ENCODE results near the gene GATB.

The GATB gene

DNA sequence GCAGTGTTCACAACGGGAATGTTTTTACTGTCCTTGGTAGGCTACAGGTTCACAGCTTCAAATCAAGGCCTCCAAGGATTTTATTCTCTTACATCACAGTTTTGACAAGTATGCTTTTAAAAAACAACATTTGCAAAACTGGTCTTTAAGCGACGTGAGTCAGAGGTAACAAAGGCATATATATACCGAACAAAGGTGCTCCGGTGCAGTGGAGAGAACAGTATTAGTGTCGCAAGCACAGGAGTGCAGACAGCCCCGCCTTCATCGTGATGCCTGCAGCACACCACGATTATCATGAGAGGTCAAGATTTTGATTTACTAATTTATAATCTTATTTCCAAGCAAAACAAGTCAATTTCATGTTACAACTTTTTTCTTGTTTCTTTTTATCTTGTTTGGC, 90.8 kb downstream of the GATB start:
- H3K4me3 ChIP-seq (ENCODE audit: control insufficient read depth, low read depth, low read length), result no peak overlapping the region
- TF ChIP-seq, protein P1, sequence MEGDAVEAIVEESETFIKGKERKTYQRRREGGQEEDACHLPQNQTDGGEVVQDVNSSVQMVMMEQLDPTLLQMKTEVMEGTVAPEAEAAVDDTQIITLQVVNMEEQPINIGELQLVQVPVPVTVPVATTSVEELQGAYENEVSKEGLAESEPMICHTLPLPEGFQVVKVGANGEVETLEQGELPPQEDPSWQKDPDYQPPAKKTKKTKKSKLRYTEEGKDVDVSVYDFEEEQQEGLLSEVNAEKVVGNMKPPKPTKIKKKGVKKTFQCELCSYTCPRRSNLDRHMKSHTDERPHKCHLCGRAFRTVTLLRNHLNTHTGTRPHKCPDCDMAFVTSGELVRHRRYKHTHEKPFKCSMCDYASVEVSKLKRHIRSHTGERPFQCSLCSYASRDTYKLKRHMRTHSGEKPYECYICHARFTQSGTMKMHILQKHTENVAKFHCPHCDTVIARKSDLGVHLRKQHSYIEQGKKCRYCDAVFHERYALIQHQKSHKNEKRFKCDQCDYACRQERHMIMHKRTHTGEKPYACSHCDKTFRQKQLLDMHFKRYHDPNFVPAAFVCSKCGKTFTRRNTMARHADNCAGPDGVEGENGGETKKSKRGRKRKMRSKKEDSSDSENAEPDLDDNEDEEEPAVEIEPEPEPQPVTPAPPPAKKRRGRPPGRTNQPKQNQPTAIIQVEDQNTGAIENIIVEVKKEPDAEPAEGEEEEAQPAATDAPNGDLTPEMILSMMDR (conservative IDR thresholded peaks at IDR 0.05; ENCODE audit: control insufficient read depth, insufficient read depth, low read depth, low read length), result no peak
- no peak for DNase-seq (ENCODE audit: low read depth)

- DNase-seq (ENCODE audit: low read depth), result no peak
- TF ChIP-seq, protein P1 (conservative IDR thresholded peaks at IDR 0.05; ENCODE audit: control insufficient read depth, insufficient read depth, low read depth, low read length), result no peak
- no peak overlapping the region for H3K4me3 ChIP-seq (ENCODE audit: control insufficient read depth, low read depth, low read length)
Measured at GRCh38 chr4:151668689-151669402, 92.0 kb downstream of the GATB start.

GRCh38 chr4:151667666-151668065, 93.1 kb downstream of the GATB start:
- H3K4me3 ChIP-seq (ENCODE audit: control insufficient read depth, low read depth, low read length), result no peak overlapping the region
- TF ChIP-seq, protein P1 (conservative IDR thresholded peaks at IDR 0.05; ENCODE audit: control insufficient read depth, insufficient read depth, low read depth, low read length), result no peak
- DNase-seq (ENCODE audit: low read depth), result no peak

DNA sequence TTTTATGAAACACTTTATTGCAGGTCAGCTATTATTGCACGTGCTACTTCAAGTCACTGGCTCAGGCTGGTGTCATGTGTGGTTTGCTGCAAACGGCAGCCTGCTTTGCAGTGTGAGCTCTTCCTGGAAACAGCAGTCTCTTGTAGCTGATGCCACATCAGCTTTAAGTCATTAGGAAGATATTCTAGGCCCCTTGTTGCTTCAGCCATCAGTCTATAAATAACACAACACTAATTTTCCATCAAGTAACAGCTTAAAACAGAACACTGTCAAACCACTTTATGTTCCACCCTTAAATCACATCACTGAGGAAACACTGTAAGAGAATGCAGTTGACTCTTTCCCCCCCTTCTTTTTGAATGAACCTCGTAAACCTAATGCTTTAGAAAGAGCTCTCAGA, 93.8 kb downstream of the GATB start:
- TF ChIP-seq, protein P1 (conservative IDR thresholded peaks at IDR 0.05; ENCODE audit: control insufficient read depth, insufficient read depth, low read depth, low read length), result no peak
- H3K4me3 ChIP-seq (ENCODE audit: control insufficient read depth, low read depth, low read length), result no peak overlapping the region
- DNase-seq (ENCODE audit: low read depth), result peak; percentile 26

GRCh38 chr4:151666501-151666900, 94.3 kb downstream of the GATB start:
- H3K4me3 ChIP-seq (ENCODE audit: control insufficient read depth, low read depth, low read length), result no peak overlapping the region
- TF ChIP-seq, protein P1 (conservative IDR thresholded peaks at IDR 0.05; ENCODE audit: control insufficient read depth, insufficient read depth, low read depth, low read length), result no peak
- DNase-seq (ENCODE audit: low read depth), result no peak

DNA sequence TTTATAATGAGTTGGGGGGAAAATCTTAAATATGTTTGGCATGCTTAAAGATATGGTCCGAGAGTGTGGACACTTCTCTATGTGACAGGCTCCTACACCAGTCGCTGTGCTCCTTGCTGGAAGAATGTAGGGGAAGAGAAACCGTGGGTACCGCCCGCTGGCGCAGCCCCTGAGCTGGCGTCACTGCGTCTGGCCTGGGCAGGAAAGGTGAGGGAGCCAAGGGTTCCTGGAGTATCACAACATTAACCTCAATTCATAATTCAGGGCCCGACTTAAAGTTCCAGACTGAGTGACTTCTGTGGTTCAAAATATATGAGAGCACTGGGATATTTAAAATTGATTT, 95.1 kb downstream of the GATB start:
- H3K4me3 ChIP-seq (ENCODE audit: control insufficient read depth, low read depth, low read length), result no peak overlapping the region
- TF ChIP-seq, protein P1 (conservative IDR thresholded peaks at IDR 0.05; ENCODE audit: control insufficient read depth, insufficient read depth, low read depth, low read length), result no peak
- no peak for DNase-seq (ENCODE audit: low read depth)

Measured in fibroblast of mammary gland (primary cell).